PC-9 (cell line): ENCODE measurements around the gene FAM110C.

Source experiments
- CTCF ChIP-seq: fragments of 200-600 bp; sonication (generic); conservative IDR thresholded peaks from 2 replicates; pipeline ENCODE4 v1.6.1; 2017; ENCODE audit warnings: mixed run types, antibody characterized with exemption, mild to moderate bottlenecking, moderate library complexity
- EZH2 ChIP-seq: fragments of 200-600 bp; sonication (generic); IDR thresholded peaks from 2 replicates; pipeline ENCODE4 v1.8.0; 2017; ENCODE audit warnings: antibody characterized with exemption, low read depth

- no peak for TF ChIP-seq CTCF
- TF ChIP-seq EZH2: no peak
Observed at GRCh38 chr2:69366-70344, 23.4 kb upstream of the FAM110C start.
